Daoy (cell line): ENCODE results near the gene RGR. TPM values are rescaled to one million over a fixed set of nuclear protein-coding genes. Genes with fewer than 3 reads are reported as not detected.
"Not testable (repeated sequence)": the region's sequence is repeated elsewhere in the genome, so short reads cannot be mapped to it uniquely, and the experiment has no call there.

Experiments used
- DNase-seq: peaks from one replicate; pipeline ENCODE4 v3.0.0-alpha.2; 2015; ENCODE audit warnings: low read depth
- total RNA-seq: library from RNA; depleted of rRNA; stranded (reverse); fragments of >200 nt; shearing (Covaris generic); gene quantifications from 2 replicates; pipeline ENCODE4 v1.2.3, GENCODE V29; 2014

The RGR gene
- total RNA-seq, 1 experiment from 2014 or later: not detected

- no peak for DNase-seq
Measured at GRCh38 chr10:84257343-84258020, 12.6 kb downstream of the RGR start.

- no peak for DNase-seq
Measured at GRCh38 chr10:84258034-84258695, 13.3 kb downstream of the RGR start.

- DNase-seq: no peak
Measured at GRCh38 chr10:84261236-84261915, 16.5 kb downstream of the RGR start.

- DNase-seq: no peak
Measured at GRCh38 chr10:84262190-84262956, 17.5 kb downstream of the RGR start.

DNA sequence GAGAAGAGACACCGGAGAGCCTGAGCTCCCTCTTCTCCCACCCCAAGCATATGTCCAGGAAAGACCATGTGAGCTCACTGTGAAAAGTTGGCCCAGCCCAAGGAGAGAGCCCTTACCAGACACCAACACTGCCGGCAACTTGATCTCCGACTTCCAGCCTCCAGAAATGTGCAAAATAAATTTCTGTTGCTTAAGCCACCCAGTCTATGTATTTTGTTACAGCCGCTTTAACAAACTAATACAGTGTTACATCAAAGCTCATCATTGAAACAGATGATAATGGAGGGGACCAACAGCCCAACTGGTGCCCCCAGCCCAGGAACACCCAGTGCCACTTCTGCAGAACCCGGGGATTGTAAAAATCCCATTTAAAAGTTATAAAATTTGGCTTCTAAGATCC lies 18.9 kb downstream of the RGR start:
- DNase-seq: no peak

GRCh38 chr10:84264611-84265141 lies 19.8 kb downstream of the RGR start:
- DNase-seq: peak; percentile 63

- no peak for DNase-seq
Measured at GRCh38 chr10:84265418-84265817, 20.6 kb downstream of the RGR start.

DNA sequence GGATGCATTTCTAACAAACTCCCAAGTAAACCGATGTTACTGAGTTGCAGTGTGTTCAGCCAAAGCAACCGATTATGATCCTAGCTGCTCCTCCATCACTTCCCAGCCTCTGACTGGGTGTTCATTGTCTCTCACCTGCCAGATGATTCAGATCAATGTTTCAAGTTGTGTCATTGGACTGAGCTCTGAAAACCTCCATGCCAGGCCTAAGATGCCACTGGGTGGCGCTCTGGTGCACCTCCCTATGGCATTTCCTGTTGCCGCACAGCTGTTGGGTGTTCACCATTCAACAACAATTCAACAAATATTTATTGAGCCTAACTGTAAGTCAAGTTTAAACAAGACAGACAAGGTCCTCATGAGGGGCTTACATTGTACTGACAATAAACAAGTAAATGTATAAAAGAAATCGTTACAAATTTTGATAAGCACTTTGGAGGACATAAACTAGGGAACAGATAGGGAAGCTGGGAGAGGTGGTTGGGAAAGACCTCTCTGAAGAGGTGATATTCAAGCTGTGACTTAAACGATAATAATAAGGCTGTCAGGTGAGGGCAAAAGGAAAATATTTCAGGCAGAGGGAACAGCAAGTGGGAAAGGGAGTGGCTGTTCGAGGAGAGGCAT lies 22.8 kb downstream of the RGR start:
- peak; percentile 55 for DNase-seq

DNA sequence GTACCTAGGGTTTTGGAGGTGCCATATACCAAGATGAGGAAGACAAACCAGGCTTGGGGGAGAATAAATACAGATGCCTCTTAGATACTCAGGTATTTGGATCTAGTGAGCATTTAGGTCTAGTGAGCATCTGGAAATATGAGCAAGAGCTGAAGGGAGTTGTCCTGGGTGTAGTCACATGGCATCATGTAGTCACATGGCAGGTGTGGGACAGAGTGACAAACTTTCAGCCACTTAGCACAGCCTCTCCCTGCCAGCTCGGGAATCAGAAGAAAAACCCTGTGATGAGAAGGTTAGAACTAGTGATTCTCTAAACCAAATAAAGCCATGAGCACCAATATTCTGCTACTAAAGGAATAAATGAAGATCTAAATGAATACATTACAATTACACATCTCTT lies 24.3 kb downstream of the RGR start:
- no peak for DNase-seq

DNA sequence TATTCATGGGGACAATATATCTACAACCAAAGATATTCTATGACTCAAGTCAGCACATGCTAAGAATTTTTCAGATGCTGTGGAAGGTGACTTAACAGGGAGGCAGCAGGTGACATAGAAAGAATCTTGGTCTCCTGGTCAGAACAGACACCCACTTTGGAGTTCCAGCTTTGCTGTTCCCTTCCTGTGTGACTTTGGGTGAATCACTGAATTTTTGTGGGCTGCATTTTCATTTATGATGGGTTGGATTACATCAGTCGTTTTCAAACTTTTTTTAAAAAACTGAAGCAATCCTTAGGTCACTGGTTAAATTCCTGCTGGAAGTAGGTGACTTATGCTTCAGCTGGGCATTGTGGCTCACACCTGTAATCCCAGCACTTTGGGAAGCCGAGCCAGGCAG lies 24.9 kb downstream of the RGR start:
- DNase-seq: peak; percentile 60

DNA sequence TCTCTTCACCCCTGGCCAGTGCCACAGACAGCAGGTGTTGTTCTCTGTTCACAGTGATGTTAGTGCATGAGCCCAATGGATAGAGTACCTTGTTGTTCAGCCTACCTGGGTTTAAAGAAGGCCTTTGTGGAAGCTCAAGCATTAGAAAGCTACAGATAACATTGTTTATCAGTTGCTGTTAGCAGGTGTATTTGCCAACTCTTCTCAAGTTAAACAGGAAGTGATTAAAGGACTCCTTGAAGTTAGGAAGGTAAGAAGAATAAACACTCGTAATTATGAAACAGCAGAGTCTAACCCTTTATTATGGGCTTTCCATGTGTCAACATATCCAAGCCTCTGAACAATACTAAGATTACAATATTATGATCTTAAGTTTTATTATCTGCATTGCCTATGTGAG lies 25.9 kb downstream of the RGR start:
- no peak for DNase-seq

DNA sequence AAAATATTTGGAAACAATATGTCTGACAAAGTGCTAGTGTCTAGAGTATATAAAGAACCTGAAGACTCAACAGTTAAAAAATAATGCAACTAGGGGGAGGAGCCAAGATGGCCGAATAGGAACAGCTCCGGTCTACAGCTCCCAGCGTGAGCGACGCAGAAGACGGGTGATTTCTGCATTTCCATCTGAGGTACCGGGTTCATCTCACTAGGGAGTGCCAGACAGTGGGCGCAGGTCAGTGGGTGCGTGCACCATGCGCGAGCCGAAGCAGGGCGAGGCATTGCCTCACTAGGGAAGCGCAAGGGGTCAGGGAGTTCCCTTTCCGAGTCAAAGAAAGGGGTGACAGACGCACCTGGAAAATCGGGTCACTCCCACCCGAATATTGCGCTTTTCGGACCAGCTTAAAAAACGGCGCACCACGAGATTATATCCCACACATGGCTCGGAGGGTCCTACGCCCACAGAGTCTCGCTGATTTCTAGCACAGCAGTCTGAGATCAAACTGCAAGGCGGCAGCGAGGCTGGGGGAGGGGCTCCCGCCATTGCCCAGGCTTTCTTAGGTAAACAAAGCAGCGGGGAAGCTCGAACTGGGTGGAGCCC lies 35.1 kb downstream of the RGR start:
- not testable (repeated sequence) for DNase-seq

- no peak for DNase-seq
Measured at GRCh38 chr10:84286695-84287094, 41.8 kb downstream of the RGR start.

GRCh38 chr10:84288151-84288550 lies 43.3 kb downstream of the RGR start:
- no peak for DNase-seq

DNA sequence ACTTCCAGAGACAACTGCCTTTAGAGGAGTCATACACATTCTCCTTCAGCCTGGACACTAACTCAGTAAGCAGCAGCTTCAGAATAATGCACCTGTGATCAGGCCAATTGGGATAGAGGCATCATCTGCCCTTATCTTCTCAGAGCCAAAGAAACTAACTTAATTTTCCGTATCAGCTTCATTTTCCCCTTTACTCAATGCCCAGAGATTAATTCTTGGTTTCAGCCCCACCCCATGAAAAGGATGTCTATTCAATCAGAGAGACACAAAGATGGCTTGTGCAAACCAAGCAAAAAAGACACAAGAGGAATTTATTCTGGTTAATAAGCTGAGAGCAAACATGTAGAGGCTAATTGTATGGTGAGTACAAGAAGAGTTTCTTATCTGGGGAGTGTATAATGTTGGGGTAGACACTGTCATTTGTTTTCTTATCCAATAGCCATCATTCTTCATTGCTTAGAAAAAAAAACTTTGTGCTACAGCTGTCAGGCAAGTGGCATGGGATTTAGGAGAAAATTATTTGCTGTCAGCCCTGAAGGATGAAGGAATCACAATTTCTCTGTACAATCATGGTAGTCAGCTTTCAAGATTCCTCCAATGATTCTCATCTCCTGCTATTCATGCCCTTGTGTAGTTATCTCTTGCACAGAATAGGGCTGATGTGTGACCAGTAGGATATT lies 44.8 kb downstream of the RGR start:
- no peak for DNase-seq

GRCh38 chr10:84290235-84290634 lies 45.4 kb downstream of the RGR start:
- DNase-seq: no peak

DNA sequence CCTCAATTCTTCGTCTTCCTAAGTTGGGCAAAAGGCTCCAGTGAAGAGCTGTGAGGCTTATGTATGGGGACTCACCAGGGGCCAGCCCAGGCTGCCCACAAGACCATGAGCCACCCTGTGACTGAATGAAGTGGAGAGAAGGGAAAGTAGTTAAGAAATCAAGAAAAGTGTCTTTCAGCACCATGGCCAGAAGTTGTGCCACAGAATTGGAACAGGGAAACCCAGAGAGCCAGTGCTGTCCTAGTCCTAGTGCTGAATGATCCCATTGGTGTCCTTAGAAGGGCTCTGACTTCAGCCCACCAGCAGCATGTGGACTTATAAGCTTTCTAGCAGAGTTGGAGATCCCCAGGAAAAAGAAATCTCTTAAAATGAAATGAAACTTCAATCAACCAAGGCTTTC lies 46.5 kb downstream of the RGR start:
- no peak for DNase-seq

DNA sequence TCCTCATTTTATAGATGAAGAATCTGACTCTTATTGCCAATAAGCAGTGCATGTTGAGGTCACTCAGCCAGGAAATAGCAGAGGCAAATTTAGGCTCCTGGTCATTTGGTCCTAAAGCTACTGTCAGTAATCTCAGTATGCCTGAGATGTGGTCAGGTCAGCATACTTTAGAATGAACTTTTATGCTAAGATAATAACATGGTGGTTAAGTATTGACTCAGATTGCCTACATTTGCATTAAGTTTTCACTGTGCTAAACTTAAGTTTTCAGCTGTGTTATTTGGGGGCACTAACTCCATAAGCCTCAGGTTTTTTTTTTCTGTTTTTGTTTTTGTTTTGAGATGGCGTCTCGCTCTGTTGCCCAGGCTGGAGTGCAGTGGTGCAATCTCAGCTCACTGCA lies 47.6 kb downstream of the RGR start:
- no peak for DNase-seq

DNA sequence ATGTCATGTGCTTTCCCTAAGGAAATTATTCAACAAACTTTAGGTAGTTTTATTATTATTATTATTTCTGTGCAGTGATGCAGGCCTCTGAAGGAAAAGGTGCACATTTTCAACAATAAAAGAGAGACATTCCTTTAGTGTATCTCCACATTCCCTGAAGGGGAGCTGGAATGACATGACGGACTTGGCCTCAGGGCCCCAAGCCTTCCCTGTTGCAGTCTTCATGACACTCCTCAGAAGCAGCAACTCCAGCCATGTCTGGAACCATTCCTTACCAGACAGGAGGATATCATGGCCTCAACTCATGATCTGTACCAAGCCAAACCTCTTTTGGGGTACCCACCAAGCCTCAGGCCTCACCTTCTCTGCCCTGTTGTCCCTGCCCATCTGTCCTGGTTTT lies 48.3 kb downstream of the RGR start:
- DNase-seq: no peak

- peak; percentile 48 for DNase-seq
Measured at GRCh38 chr10:84293574-84294016, 48.7 kb downstream of the RGR start.
